Nephron (organoid): ENCODE data around the gene PRELID3B.

ENCODE experiments used
- H3K27ac Mint-ChIP-seq, 3 experiments: 2 replicates each; pipeline ENCODE4 v1.8.0; 2020; ENCODE audit warnings: mixed read lengths in 3 of 3, mild to moderate bottlenecking in 2 of 3, moderate library complexity in 1 of 3
- H3K27me3 Mint-ChIP-seq: 2 replicates; pipeline ENCODE4 v1.8.0; 2021; ENCODE audit warnings: low read depth, mild to moderate bottlenecking, moderate library complexity, mixed read lengths
- H3K36me3 Mint-ChIP-seq: 2 replicates; pipeline ENCODE4 v1.8.0; 2020; ENCODE audit warnings: low read depth, mixed read lengths
- H3K4me1 Mint-ChIP-seq: 2 replicates; pipeline ENCODE4 v1.8.0; 2020; ENCODE audit warnings: mixed read lengths
- H3K4me3 Mint-ChIP-seq, 3 experiments: 2 replicates each; pipeline ENCODE4 v1.8.0; 2020; ENCODE audit warnings: mild to moderate bottlenecking in 3 of 3, mixed read lengths in 3 of 3, moderate library complexity in 2 of 3
- H3K9me3 Mint-ChIP-seq: 2 replicates; pipeline ENCODE4 v1.8.0; 2020; ENCODE audit warnings: mixed read lengths
- TF ChIP-seq, protein P1 (sequence below), 3 experiments: fragments of 200-600 bp; sonication (generic); IDR thresholded peaks; one replicate each; pipeline ENCODE4 v1.5.0; 2021; ENCODE audit warnings: antibody characterized with exemption in 3 of 3; ENCODE audit not compliant: unreplicated experiment in 3 of 3

Gene PRELID3B

DNA sequence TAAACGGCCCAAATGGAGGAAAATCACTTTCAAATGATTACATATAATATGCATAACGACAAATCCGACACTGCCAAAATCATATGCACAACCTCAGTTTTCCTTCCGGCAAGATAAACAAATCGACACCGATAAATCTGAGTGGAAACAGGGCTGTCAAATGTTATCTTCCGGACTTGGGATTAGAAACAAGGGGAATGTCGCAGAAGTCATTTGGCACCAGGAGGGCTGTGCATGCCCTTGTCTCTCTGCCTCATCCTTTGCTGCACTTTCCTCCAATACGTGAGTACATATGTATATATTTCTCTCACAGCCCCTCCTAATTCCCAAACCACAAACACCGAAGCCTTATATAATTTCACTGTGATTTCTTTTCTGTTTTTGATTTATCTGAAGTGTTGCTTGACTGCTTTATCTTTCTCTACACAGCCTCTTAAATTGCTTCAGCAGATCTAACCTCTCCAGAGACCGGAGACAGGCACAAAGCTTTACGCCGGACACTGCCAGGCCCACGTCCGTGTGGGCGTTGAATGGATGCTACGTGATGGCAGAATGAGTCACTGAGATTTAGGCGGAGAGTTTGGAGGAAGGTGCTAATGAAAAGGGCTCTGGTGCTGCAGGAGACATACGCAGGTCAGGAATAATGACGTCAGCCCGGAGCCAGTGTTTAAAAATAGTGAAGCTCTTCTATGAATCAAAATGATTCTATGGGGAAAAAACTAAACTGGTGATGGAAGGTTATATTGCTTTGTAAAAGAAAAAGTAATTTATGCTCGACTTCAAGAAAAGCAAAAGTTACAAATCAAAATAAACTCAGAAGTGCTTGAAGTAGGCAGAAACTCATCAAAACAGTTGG is 21.0 kb upstream of the PRELID3B start:
- Mint-ChIP-seq H3K4me3 (peak overlapping the region in 2 of 3 experiments; percentile 43 to 53), H3K4me1 (peaks cover 7% of the 10 kb centered on the region), H3K27ac (peak overlapping the region in 1 of 3 experiments; percentile 6), H3K27me3 (peaks cover 11% of the 10 kb centered on the region), H3K36me3 (no peaks in the 10 kb centered on the region), H3K9me3 (no peaks in the 10 kb centered on the region)
- TF ChIP-seq, protein P1, sequence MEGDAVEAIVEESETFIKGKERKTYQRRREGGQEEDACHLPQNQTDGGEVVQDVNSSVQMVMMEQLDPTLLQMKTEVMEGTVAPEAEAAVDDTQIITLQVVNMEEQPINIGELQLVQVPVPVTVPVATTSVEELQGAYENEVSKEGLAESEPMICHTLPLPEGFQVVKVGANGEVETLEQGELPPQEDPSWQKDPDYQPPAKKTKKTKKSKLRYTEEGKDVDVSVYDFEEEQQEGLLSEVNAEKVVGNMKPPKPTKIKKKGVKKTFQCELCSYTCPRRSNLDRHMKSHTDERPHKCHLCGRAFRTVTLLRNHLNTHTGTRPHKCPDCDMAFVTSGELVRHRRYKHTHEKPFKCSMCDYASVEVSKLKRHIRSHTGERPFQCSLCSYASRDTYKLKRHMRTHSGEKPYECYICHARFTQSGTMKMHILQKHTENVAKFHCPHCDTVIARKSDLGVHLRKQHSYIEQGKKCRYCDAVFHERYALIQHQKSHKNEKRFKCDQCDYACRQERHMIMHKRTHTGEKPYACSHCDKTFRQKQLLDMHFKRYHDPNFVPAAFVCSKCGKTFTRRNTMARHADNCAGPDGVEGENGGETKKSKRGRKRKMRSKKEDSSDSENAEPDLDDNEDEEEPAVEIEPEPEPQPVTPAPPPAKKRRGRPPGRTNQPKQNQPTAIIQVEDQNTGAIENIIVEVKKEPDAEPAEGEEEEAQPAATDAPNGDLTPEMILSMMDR (IDR thresholded peaks at IDR 0.05; ENCODE audit: unreplicated experiment in 3 of 3): no peak

DNA sequence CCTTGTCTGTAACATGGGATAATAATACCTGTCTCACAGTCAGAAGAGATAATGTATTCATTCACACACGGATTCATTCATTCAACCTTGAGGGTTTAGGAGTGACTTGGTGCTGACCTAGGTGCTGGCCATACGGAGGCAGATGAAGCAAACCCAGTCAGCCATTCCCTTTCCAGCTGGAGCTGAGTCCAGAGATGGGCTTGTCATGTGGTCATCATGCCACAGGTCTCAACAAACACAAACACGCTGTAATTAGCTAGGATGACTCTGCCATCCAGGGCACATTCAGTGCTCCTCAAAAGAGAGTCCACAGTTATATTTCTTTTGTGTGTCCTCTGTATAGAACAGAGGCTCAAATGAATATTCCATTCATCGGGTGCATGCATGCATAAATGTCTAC is 19.5 kb upstream of the PRELID3B start:
- Mint-ChIP-seq H3K36me3 (no peaks in the 10 kb centered on the region), H3K27ac (no peak overlapping the region), H3K27me3 (peaks cover 6% of the 10 kb centered on the region), H3K4me1 (peaks cover 7% of the 10 kb centered on the region), H3K9me3 (no peaks in the 10 kb centered on the region), H3K4me3 (no peak overlapping the region)
- TF ChIP-seq, protein P1 (IDR thresholded peaks at IDR 0.05; ENCODE audit: unreplicated experiment in 3 of 3): no peak

DNA sequence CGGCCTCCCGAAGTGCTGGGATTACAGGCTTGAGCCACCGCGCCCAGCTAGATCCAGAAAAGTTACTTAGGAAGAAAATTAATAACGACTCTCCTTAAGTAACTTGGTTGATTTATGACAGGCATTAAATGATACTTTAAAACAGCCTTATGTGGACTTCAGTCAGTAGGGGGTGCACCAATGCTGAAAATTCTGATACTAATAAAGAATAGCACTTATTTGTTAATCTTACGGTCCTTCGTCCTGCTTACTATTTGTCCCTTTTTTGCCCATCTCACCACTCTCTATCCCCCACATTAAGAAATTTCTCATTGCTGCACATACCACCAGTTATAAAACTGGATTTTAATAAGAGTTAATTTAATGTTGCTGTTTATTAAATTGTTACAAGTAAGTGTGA is 12.7 kb upstream of the PRELID3B start:
- Mint-ChIP-seq H3K4me1 (peaks cover 10% of the 10 kb centered on the region), H3K27me3 (no peaks in the 10 kb centered on the region), H3K9me3 (no peaks in the 10 kb centered on the region), H3K27ac (no peak overlapping the region), H3K36me3 (no peaks in the 10 kb centered on the region), H3K4me3 (no peak overlapping the region)
- TF ChIP-seq, protein P1 (IDR thresholded peaks at IDR 0.05; ENCODE audit: unreplicated experiment in 3 of 3): peak in 2 of 3 experiments; percentile 8 to 13

DNA sequence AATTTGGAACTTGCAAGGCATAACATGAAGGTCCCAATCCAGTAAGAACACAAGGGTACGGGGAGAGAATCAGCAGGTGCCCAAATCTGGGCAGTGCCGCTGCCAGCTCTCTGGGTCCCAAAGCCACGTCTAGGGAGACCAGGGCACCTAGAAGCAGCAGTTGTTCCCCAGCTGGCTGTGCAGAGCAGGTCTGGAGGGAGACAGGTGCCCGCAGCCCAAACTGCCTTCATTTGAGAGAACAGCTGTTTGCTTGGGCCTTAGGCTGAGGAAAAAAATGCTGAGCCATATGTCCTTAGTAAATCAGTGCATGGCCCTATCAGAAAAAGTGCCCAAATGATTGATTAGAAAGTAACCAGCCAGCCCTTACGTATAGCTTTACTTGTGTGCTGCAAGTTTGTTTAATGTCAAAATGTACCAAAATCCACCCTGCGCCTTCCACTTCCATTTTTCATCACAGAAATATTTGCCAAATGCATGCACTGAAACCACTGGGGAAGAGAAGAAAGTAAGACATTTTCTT is 9.1 kb upstream of the PRELID3B start:
- no peaks in the 10 kb centered on the region for H3K9me3 Mint-ChIP-seq

DNA sequence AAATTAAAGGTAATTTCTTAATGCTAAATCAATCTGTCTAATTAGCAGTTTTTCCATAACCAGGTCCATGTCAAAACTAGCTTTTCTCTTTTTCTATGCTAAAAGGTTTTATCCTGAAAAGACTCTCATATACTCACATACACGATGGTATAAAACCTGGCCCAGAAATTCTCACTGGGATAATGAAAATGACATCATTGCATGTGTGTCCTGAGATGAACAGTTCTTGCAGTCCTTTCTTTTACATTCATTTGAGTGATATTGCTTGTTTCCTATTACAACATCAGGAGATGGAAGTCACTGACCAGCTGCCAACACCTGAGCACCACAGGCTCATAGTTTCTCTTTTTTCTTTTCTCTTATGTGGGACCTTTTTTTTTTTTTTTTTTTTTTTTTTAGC is 7.9 kb upstream of the PRELID3B start:
- Mint-ChIP-seq H3K27me3 (no peaks in the 10 kb centered on the region), H3K36me3 (no peaks in the 10 kb centered on the region), H3K27ac (no peak overlapping the region), H3K9me3 (no peaks in the 10 kb centered on the region), H3K4me1 (peaks cover 10% of the 10 kb centered on the region), H3K4me3 (no peak overlapping the region)
- TF ChIP-seq, protein P1 (IDR thresholded peaks at IDR 0.05; ENCODE audit: unreplicated experiment in 3 of 3): no peak

More for the DNA sequence above, 9.1 kb upstream of the PRELID3B start:
- TF ChIP-seq, protein P1 (IDR thresholded peaks at IDR 0.05; ENCODE audit: unreplicated experiment in 3 of 3): no peak
- H3K36me3 Mint-ChIP-seq: no peaks in the 10 kb centered on the region
- no peak overlapping the region for H3K27ac Mint-ChIP-seq
- no peak overlapping the region for H3K4me3 Mint-ChIP-seq
- peaks cover 10% of the 10 kb centered on the region for H3K4me1 Mint-ChIP-seq
- H3K27me3 Mint-ChIP-seq: no peaks in the 10 kb centered on the region

DNA sequence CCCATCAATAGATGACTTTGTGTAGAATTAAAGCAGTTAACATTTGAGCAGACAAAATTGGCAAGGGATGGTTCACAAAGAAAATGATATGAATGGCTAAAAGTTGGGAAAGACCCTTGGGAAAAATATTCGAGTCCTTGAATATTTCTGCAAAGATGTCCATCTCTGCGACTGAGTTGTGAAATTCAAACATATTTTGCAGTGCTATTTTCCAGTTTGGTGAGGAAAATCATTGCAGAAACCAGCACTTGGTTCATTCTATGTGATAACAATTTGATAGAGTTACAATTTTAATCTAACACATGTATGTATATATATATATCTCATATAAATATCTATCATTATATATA is 6.1 kb upstream of the PRELID3B start:
- Mint-ChIP-seq H3K4me1 (peaks cover 12% of the 10 kb centered on the region), H3K27ac (no peak overlapping the region), H3K27me3 (no peaks in the 10 kb centered on the region), H3K9me3 (no peaks in the 10 kb centered on the region), H3K4me3 (no peak overlapping the region), H3K36me3 (no peaks in the 10 kb centered on the region)
- TF ChIP-seq, protein P1 (IDR thresholded peaks at IDR 0.05; ENCODE audit: unreplicated experiment in 3 of 3): no peak
